Neural progenitor cell (in vitro differentiated cells): Measurements from ENCODE around the gene VWA2.

Source experiments
- CTCF ChIP-seq: fragments of 200-600 bp; sonication (generic); IDR thresholded peaks from 2 replicates; pipeline ENCODE4 v1.5.1; 2017; ENCODE audit warnings: antibody characterized with exemption, mild to moderate bottlenecking
- EZH2 ChIP-seq: fragments of 200-600 bp; sonication (generic); IDR thresholded peaks from 2 replicates; pipeline ENCODE4 v1.6.1; 2017; ENCODE audit warnings: antibody characterized with exemption, mild to moderate bottlenecking, moderate library complexity
- EZH2phosphoT487 ChIP-seq: fragments of 200-600 bp; sonication (generic); IDR thresholded peaks from 2 replicates; pipeline ENCODE4 v1.6.1; 2017; ENCODE audit warnings: antibody characterized with exemption

GRCh38 chr10:114257498-114257897 is 18.4 kb downstream of the VWA2 start:
- TF ChIP-seq CTCF (no peak), EZH2 (no peak), EZH2phosphoT487 (no peak)
